Astrocyte (in vitro differentiated cells and primary cell): Measurements from ENCODE around the gene BEX4.

Experiments used
- CTCF ChIP-seq: IDR thresholded peaks from 2 replicates; pipeline ENCODE4 v1.5.1; 2011; ENCODE audit warnings: low read depth, mild to moderate bottlenecking, inconsistent platforms, low read length, moderate library complexity; ENCODE audit not compliant: insufficient read depth
- EZH2 ChIP-seq: IDR thresholded peaks from 2 replicates; pipeline ENCODE4 v1.6.1; 2012; ENCODE audit warnings: mild to moderate bottlenecking, low read length, inconsistent platforms; ENCODE audit not compliant: insufficient read depth

- TF ChIP-seq CTCF (no peak), EZH2 (no peak)
Measured at GRCh38 chrX:103215425-103215991, 600 bp downstream of the BEX4 start.
